Neural cell (in vitro differentiated cells): ENCODE measurements around the gene EFCAB11. TPM values are rescaled to one million over a fixed set of nuclear protein-coding genes. Genes with fewer than 3 reads are reported as not detected.

Experiments used
- H2AFZ ChIP-seq: fragments of 200-600, 300-800 bp; sonication (generic), shearing (Covaris generic); 2 replicates; pipeline ENCODE4 v1.6.0; 2014; ENCODE audit warnings: low read depth, mild to moderate bottlenecking, antibody characterized with exemption, low read length, moderate library complexity
- H3F3A ChIP-seq: fragments of 200-600 bp; shearing (Covaris generic); 2 replicates; pipeline ENCODE4 v1.6.1; 2016; ENCODE audit warnings: mild to moderate bottlenecking, moderate library complexity, mixed read lengths, antibody characterized with exemption, low read length; ENCODE audit not compliant: insufficient read depth, poor library complexity, severe bottlenecking
- H3K27ac ChIP-seq: fragments of 200-600, 300-800 bp; sonication (generic), shearing (Covaris generic); 2 replicates; pipeline ENCODE4 v1.5.1; 2014; ENCODE audit warnings: mild to moderate bottlenecking, low read length, moderate library complexity
- H3K27me3 ChIP-seq: fragments of 300-800, 200-600 bp; sonication (generic), shearing (Covaris generic); 2 replicates; pipeline ENCODE4 v1.6.0; 2014; ENCODE audit warnings: mild to moderate bottlenecking, low read depth, low read length, moderate library complexity; ENCODE audit not compliant: insufficient read depth
- H3K36me3 ChIP-seq: fragments of 300-800, 200-600 bp; sonication (generic), shearing (Covaris generic); 2 replicates; pipeline ENCODE4 v1.5.1; 2014; ENCODE audit warnings: mild to moderate bottlenecking, antibody characterized with exemption, low read length, moderate library complexity; ENCODE audit not compliant: insufficient read depth
- H3K4me2 ChIP-seq: fragments of 300-800, 200-600 bp; sonication (generic), shearing (Covaris generic); 2 replicates; pipeline ENCODE4 v1.6.0; 2014; ENCODE audit warnings: mild to moderate bottlenecking, low read length
- H3K4me3 ChIP-seq: fragments of 300-800, 200-600 bp; sonication (generic), shearing (Covaris generic); 2 replicates; pipeline ENCODE4 v1.5.1; 2014; ENCODE audit warnings: mild to moderate bottlenecking, low read length, moderate library complexity
- H3K79me2 ChIP-seq: fragments of 200-600 bp; shearing (Covaris generic); replicated peaks from 2 replicates; pipeline ENCODE4 v1.6.0; 2014; ENCODE audit warnings: mild to moderate bottlenecking, low read length, moderate library complexity; ENCODE audit not compliant: insufficient read depth
- H3K9ac ChIP-seq: fragments of 300-800, 200-600 bp; sonication (generic), shearing (Covaris generic); 2 replicates; pipeline ENCODE4 v1.6.1; 2016; ENCODE audit warnings: mild to moderate bottlenecking, low read length, mixed read lengths
- H3K9me2 ChIP-seq: fragments of 200-600 bp; shearing (Covaris generic); 2 replicates; pipeline ENCODE4 v1.6.1; 2016; ENCODE audit warnings: mild to moderate bottlenecking, low read length, mixed read lengths; ENCODE audit not compliant: insufficient read depth
- H3K9me3 ChIP-seq: fragments of 200-600, 300-800 bp; sonication (generic), shearing (Covaris generic); 2 replicates; pipeline ENCODE4 v1.6.1; 2016; ENCODE audit warnings: mild to moderate bottlenecking, mixed run types, low read length, moderate library complexity, mixed read lengths
- H4K20me1 ChIP-seq: fragments of 200-600 bp; shearing (Covaris generic); 2 replicates; pipeline ENCODE4 v1.6.1; 2016; ENCODE audit warnings: mild to moderate bottlenecking, mixed run types; ENCODE audit not compliant: insufficient read depth
- CTCF ChIP-seq: fragments of 450-650 bp; IDR thresholded peaks from 2 replicates; pipeline ENCODE4 v1.5.1; 2014; ENCODE audit warnings: antibody characterized with exemption, mild to moderate bottlenecking, moderate library complexity; ENCODE audit not compliant: poor library complexity, severe bottlenecking
- EP300 ChIP-seq: fragments of 450-650 bp; conservative IDR thresholded peaks from 2 replicates; pipeline ENCODE4 v1.6.1; 2014; ENCODE audit warnings: antibody characterized with exemption, mild to moderate bottlenecking, moderate library complexity; ENCODE audit not compliant: poor library complexity, severe bottlenecking
- EZH2 ChIP-seq: fragments of 200-600, 300-800 bp; shearing (Covaris generic), sonication (generic); IDR thresholded peaks from 2 replicates; pipeline ENCODE4 v1.6.1; 2014; ENCODE audit warnings: antibody characterized with exemption, low read length, borderline replicate concordance, mild to moderate bottlenecking; ENCODE audit not compliant: insufficient read depth, poor library complexity, severe bottlenecking
- MXI1 ChIP-seq: fragments of 450-650 bp; conservative IDR thresholded peaks from 2 replicates; pipeline ENCODE4 v1.6.1; 2014; ENCODE audit warnings: antibody characterized with exemption, mild to moderate bottlenecking; ENCODE audit not compliant: poor library complexity, severe bottlenecking
- POLR2AphosphoS5 ChIP-seq: IDR thresholded peaks from 2 replicates; pipeline ENCODE4 v1.6.1; 2012
- RAD21 ChIP-seq: fragments of 450-650 bp; conservative IDR thresholded peaks from 2 replicates; pipeline ENCODE4 v1.6.1; 2014; ENCODE audit warnings: antibody characterized with exemption, mild to moderate bottlenecking, moderate library complexity
- REST ChIP-seq: IDR thresholded peaks from 2 replicates; pipeline ENCODE4 v1.6.1; 2012; ENCODE audit warnings: borderline replicate concordance
- SMC3 ChIP-seq: fragments of 450-650 bp; conservative IDR thresholded peaks from 2 replicates; pipeline ENCODE4 v1.6.1; 2014; ENCODE audit warnings: antibody characterized with exemption, mild to moderate bottlenecking, moderate library complexity; ENCODE audit not compliant: poor library complexity
- TAF1 ChIP-seq: IDR thresholded peaks from 2 replicates; pipeline ENCODE4 v1.6.1; 2012; ENCODE audit warnings: low read depth
- polyA plus RNA-seq: library from polyadenylated mRNA; depleted of rRNA; stranded (reverse); fragments of >200 nt; gene quantifications from 2 replicates; pipeline ENCODE4 v1.2.3, GENCODE V29; 2014

The EFCAB11 gene
- polyA plus RNA-seq, 1 donor from 2014 or later, result 7.9 TPM

DNA sequence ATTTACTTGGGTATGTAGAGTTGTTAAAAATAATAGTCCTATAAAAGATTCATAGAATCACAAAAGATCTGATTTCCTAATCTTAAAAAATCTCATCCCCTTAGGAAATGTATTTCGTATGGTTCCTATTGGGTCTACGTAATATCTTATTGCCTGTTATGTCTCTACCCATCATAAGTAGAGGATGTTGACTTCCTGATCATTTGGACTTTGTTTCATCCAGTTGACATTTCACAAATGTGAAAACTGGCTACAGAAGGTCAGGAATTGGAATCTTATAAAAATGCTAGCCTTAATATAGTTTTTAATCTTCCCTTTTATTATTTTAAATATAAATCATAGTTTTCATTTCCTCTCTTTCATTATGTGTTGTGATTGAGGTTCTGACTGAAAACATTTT, 46.4 kb upstream of the EFCAB11 start:
- Histone ChIP-seq H3K4me3 (no peak overlapping the region), H3K79me2 (no peaks in the 10 kb centered on the region), H3F3A (no peaks in the 10 kb centered on the region), H4K20me1 (no peaks in the 10 kb centered on the region), H3K27ac (no peak overlapping the region), H3K9ac (no peak overlapping the region), H3K9me2 (no peaks in the 10 kb centered on the region), H3K4me2 (no peak overlapping the region), H3K27me3 (no peaks in the 10 kb centered on the region), H3K9me3 (no peaks in the 10 kb centered on the region), H2AFZ (no peak overlapping the region), H3K36me3 (peaks cover 4% of the 10 kb centered on the region)
- no peak for TF ChIP-seq EP300

DNA sequence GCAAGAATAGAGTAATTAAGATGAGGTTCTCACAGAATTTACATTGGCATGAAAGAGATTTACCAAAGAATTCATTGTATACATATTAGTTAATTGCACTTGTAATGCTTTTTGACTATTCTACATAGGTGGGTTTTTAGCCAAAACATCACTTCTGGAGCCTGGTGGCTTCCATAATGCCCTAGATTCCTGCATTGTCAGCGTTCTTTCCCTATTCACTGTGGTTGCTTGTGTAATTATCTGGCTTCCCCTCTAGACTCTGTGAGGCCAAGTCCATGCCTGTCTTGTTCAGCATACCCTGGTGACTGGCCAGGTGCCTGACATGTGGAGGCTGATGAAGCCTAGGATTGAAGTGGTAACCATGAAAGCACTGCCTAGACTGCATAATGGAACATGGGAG, 42.4 kb upstream of the EFCAB11 start:
- no peak overlapping the region for H3K4me3 ChIP-seq
- H3K36me3 ChIP-seq, result peaks cover 4% of the 10 kb centered on the region

More for the DNA sequence above, 42.4 kb upstream of the EFCAB11 start:
- no peak for TF ChIP-seq EP300
- no peak for TF ChIP-seq TAF1
- TF ChIP-seq CTCF, result no peak
- no peak for TF ChIP-seq MXI1
- no peak for TF ChIP-seq EZH2
- TF ChIP-seq SMC3, result no peak
- TF ChIP-seq POLR2AphosphoS5, result no peak
- TF ChIP-seq RAD21, result no peak
- TF ChIP-seq REST, result no peak
- Histone ChIP-seq H3F3A (no peaks in the 10 kb centered on the region), H3K9me3 (no peaks in the 10 kb centered on the region), H3K27me3 (no peaks in the 10 kb centered on the region), H3K79me2 (no peaks in the 10 kb centered on the region), H2AFZ (no peak overlapping the region), H3K9ac (no peak overlapping the region), H3K9me2 (no peaks in the 10 kb centered on the region), H4K20me1 (no peaks in the 10 kb centered on the region), H3K4me2 (no peak overlapping the region), H3K27ac (no peak overlapping the region)
